Muscle layer of colon (tissue), 2 donors: ENCODE results near the gene DNAH9.

Source experiments
- H3K27ac ChIP-seq: one replicate; pipeline ENCODE4 v1.7.0; 2013; ENCODE audit warnings: low read depth, mild to moderate bottlenecking, low read length, moderate library complexity
- H3K27me3 ChIP-seq, 2 donors: one replicate each; pipeline ENCODE4 v1.7.0; 2013; ENCODE audit warnings: low read length in 2 of 2, mild to moderate bottlenecking in 2 of 2; ENCODE audit not compliant: insufficient read depth in 2 of 2, control insufficient read depth in 1 of 2
- H3K36me3 ChIP-seq: one replicate; pipeline ENCODE4 v1.7.0; 2013; ENCODE audit warnings: mild to moderate bottlenecking, low read length; ENCODE audit not compliant: insufficient read depth
- H3K4me1 ChIP-seq: one replicate; pipeline ENCODE4 v1.7.0; 2013; ENCODE audit warnings: mild to moderate bottlenecking, low read length; ENCODE audit not compliant: insufficient read depth
- H3K4me3 ChIP-seq, 2 donors: one replicate each; pipeline ENCODE4 v1.7.0; 2013; ENCODE audit warnings: low read length in 2 of 2, low read depth in 1 of 2, mild to moderate bottlenecking in 1 of 2, moderate library complexity in 1 of 2
- H3K9ac ChIP-seq: one replicate; pipeline ENCODE4 v1.7.0; 2013; ENCODE audit warnings: low read length
- H3K9me3 ChIP-seq: one replicate; pipeline ENCODE4 v1.7.0; 2013; ENCODE audit warnings: mild to moderate bottlenecking, low read length
- donor health status: abdominal sarcoma.
- donor health status: Adenocarcinoma of cecum.

The DNAH9 gene

DNA sequence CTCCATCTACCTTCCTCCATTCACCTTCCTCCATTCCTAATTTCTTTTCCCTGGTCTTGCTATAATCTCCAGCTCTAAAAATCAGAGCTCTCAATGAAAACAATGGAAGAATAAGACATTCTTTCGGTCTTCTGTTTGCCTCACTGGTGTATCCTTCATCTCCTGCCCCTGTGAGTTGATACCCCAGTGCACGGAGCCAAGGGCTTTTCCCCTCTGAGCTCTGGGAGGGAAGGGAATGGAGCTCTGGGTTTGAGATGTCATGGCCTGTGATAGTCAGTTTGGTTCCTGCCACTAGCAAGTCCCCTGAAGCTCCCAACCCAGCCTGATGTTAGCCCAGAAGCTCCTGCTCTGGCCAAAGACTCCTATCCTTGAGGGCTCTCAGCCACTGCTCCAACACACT, 36.6 kb upstream of the DNAH9 start:
- H3K27ac ChIP-seq, result no peak overlapping the region
- no peaks in the 10 kb centered on the region for H3K9me3 ChIP-seq
- H3K9ac ChIP-seq, result no peak overlapping the region
- H3K4me3 ChIP-seq, result no peak overlapping the region
- H3K4me1 ChIP-seq, result no peaks in the 10 kb centered on the region
- H3K27me3 ChIP-seq, result no peaks in the 10 kb centered on the region
- H3K36me3 ChIP-seq, result no peaks in the 10 kb centered on the region

DNA sequence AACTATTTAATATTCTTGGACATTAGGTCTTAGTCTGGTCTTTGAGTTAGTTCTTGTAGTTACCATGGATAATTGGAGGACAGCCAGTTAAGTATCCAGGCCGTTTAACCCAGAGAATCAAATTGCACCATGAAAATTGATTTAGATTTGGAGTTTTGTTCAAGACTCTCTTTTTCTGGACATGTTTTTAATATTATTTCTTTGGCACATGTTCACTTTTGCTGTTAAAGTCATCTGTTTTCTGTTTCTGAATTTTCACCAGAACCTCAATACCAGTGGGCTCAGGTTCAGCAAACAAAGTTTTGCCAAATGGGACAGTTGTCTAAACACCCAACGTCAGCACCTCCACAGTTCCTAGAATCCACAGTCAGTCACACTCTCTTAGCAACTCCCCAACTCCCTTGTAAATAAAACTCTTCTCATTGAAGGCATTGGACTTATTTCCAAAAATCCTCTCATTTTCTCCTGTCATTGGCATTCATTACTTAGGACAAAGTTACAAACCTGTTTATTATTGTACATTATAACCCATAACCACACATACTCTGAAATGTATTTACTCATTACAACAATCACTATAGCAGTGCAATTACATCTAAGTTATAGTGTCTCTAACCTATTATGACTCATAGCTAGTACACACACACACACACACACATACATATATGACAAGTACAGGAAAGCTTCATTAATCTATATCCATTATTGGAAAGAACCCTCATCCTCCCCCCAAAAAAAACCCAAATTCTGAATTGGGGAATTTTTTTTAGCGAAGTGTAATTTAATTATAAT, 33.5 kb upstream of the DNAH9 start:
- H3K9ac ChIP-seq, result no peak overlapping the region
- no peak overlapping the region for H3K4me3 ChIP-seq
- H3K36me3 ChIP-seq, result no peaks in the 10 kb centered on the region
- H3K4me1 ChIP-seq, result no peaks in the 10 kb centered on the region
- H3K27ac ChIP-seq, result no peak overlapping the region
- H3K27me3 ChIP-seq, result no peaks in the 10 kb centered on the region
- no peaks in the 10 kb centered on the region for H3K9me3 ChIP-seq

DNA sequence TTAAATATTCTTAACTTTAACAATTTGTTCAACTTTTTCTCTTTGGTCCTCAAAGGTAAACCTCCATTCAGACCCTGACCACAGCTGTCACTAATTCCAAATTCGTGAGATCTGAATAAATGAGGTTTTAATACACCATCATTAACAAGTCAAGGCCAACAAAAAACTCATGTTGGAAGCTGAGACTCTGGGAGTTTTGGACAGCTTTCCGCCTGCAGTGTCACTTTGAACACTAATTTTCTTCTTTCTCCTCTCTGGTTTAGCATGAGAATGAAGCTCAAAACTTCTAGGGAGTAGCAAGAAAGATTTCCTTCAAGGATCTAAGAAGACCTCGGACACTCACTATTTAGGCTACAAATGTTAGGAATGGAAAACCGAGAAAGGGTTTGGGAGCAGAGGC, 32.7 kb upstream of the DNAH9 start:
- no peaks in the 10 kb centered on the region for H3K27me3 ChIP-seq
- H3K4me3 ChIP-seq, result no peak overlapping the region
- H3K36me3 ChIP-seq, result no peaks in the 10 kb centered on the region
- H3K27ac ChIP-seq, result no peak overlapping the region
- no peak overlapping the region for H3K9ac ChIP-seq
- no peaks in the 10 kb centered on the region for H3K4me1 ChIP-seq
- no peaks in the 10 kb centered on the region for H3K9me3 ChIP-seq

DNA sequence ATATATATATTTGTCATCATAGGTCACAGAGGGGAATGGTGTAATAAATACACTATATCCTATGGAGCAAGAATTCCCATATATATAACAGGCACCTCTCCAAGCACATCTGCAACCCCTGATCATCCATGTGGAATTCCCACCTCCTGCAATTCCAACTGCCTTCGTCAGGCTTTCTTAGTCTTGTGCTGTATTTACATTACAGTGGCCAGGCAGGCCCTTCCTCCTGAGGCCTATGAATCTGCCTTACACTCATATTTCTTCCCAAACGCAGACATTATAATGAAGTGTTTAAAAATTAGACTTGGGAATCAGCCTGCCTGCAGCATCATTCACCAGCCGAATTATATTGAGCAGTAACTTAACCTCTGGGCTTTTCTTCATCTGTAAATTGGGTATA, 19.3 kb upstream of the DNAH9 start:
- no peak overlapping the region for H3K9ac ChIP-seq
- H3K27ac ChIP-seq, result no peak overlapping the region
- no peaks in the 10 kb centered on the region for H3K4me1 ChIP-seq
- H3K9me3 ChIP-seq, result no peaks in the 10 kb centered on the region
- H3K4me3 ChIP-seq, result no peak overlapping the region
- H3K27me3 ChIP-seq, result no peaks in the 10 kb centered on the region
- no peaks in the 10 kb centered on the region for H3K36me3 ChIP-seq

DNA sequence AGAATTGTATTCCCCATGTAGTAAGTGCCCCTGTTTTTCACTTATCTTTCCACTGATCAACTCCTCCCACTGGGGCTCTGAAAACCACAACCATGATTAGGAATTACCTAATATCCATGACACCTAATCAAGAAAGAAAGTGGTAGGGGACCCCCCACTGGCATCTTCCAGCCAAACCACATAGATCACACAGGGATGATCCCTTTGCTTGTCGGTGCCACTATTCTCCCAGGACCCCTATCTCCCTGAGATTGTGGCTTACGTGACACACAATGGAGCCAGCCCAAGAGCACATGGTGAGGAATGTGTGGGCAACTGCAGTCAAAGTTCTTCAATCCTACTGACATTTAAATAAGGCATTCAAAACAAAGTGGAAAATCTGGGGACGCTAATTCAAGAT, 17.6 kb upstream of the DNAH9 start:
- Histone ChIP-seq H3K36me3 (no peaks in the 10 kb centered on the region), H3K4me3 (no peak overlapping the region), H3K27ac (no peak overlapping the region), H3K27me3 (no peaks in the 10 kb centered on the region), H3K4me1 (no peaks in the 10 kb centered on the region), H3K9me3 (no peaks in the 10 kb centered on the region), H3K9ac (no peak overlapping the region)

DNA sequence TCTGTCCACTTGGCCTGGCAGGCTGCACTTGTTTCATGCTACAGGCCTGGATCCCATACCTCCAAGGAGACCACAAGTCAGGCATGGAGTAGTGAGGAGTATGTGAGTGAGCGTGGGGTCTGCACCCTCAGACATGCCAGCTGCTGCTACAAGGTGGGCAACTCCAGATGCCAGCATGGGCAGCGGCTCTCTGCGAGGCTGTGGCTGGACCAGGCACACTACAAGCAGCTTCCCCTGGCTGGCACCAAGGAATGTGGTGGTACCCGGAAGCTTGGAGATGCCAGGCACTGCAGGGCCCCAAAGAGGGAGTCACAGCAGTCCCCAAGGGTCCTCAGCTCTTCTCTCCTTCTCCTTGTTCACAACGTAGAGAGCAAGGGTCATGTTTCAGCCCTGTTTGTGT, 16.1 kb upstream of the DNAH9 start:
- Histone ChIP-seq H3K27me3 (no peaks in the 10 kb centered on the region), H3K9ac (no peak overlapping the region), H3K4me3 (no peak overlapping the region), H3K4me1 (no peaks in the 10 kb centered on the region), H3K27ac (no peak overlapping the region), H3K9me3 (no peaks in the 10 kb centered on the region), H3K36me3 (no peaks in the 10 kb centered on the region)

DNA sequence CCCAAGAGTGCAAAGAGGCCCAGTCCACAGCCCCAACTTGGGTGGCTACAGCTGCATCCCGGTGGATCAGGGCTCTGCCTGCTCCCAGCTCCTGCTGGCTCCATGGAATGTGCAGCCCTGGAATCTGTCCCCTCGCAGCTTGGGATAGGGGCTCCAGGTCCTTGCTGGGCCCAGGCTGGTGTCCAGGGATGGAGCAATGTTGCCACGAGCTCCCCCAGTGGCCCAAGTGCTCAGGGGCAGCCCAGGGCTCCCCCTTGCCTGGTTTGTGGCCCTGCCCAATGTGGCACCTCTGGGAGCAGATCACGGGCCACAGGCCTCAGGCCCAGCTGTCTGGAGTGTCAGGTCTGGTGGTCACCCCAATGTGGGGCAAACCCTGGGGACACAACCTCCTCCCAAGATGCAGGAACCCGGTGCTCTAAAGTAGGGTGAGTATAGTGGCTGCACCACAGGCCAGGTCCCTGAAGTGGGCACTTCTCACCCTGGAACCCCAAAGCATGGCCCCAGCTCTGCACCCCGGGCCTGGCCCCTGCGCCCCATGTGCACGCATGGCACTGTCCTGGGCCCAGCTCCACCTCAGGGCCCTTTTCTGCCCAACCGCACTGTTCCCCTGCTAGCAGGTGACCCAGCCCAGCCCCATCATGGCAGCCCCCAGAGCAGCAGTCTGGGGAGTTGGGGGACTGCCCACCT, 14.8 kb upstream of the DNAH9 start:
- Histone ChIP-seq H3K27me3 (no peaks in the 10 kb centered on the region), H3K9ac (no peak overlapping the region), H3K27ac (no peak overlapping the region), H3K4me3 (no peak overlapping the region), H3K36me3 (no peaks in the 10 kb centered on the region), H3K9me3 (no peaks in the 10 kb centered on the region), H3K4me1 (no peaks in the 10 kb centered on the region)

DNA sequence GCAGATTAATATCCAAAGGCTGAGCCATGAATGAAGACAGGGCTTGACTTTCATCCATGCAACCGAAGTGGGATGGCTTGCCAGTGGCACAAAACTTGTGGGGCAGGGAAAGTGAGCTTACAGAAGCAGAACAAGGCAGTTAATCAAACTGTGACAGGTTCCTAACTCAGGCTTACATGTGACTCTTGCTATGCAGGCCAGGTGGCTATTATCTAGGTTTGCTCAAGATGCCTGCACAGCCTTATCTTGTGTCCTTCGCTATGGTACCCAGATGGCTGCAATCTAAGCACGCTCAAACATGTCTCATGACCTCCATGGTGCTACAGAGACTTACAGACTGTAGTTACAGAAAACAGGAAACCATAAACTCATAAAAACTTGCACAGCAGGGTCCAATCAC, 8.6 kb upstream of the DNAH9 start:
- Histone ChIP-seq H3K9me3 (no peaks in the 10 kb centered on the region), H3K36me3 (no peaks in the 10 kb centered on the region), H3K4me3 (no peak overlapping the region)

DNA sequence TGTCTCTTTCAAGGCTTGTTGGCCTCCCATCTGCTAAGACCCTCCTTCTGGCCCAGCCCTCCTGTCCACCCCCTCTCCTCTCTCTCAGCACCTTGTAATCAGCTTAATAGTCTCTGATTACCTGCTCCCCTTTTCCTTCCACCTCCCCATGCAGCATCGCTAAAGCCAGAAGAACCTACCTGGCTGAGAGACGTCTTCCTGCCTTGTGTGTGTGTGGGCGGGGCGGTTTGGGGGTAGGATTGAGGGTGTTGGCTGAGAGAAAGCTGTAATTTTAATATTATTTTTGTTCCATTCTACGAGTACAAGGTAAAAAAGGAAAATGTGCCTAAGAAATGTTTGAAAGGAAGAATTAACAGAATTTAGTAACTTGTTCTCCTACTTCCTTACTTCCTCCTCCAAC, 3.4 kb downstream of the DNAH9 start:
- Histone ChIP-seq H3K36me3 (no peaks in the 10 kb centered on the region), H3K9me3 (no peaks in the 10 kb centered on the region), H3K4me1 (peaks cover 6% of the 10 kb centered on the region), H3K4me3 (no peak overlapping the region), H3K27ac (no peak overlapping the region), H3K27me3 (no peaks in the 10 kb centered on the region), H3K9ac (no peak overlapping the region)

More for the DNA sequence above, 8.6 kb upstream of the DNAH9 start:
- Histone ChIP-seq H3K27ac (no peak overlapping the region), H3K27me3 (no peaks in the 10 kb centered on the region), H3K9ac (no peak overlapping the region), H3K4me1 (no peaks in the 10 kb centered on the region)

DNA sequence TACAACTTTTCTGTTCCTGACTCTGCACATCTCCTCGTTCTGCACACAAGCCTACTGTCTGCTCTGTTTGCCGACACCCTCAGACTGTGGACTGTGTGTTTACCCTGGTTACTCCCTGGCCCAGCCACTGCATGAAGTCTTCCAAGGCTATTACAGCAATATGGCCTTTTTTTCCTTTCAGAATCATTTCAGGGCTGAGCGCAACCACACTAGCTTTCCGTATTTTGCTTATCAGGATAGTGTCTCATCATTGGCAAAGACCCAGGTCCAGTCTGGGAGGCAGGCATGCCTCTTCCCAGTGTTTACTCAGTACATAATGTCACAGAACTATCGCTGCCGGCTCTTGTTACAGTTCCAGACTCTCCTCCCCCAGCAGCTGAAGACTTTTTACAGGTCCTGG, 10.1 kb downstream of the DNAH9 start:
- H3K27ac ChIP-seq, result no peak overlapping the region
- peak overlapping the region in 1 of 2 donors; percentile 18 for H3K4me3 ChIP-seq
- H3K9ac ChIP-seq, result no peak overlapping the region

DNA sequence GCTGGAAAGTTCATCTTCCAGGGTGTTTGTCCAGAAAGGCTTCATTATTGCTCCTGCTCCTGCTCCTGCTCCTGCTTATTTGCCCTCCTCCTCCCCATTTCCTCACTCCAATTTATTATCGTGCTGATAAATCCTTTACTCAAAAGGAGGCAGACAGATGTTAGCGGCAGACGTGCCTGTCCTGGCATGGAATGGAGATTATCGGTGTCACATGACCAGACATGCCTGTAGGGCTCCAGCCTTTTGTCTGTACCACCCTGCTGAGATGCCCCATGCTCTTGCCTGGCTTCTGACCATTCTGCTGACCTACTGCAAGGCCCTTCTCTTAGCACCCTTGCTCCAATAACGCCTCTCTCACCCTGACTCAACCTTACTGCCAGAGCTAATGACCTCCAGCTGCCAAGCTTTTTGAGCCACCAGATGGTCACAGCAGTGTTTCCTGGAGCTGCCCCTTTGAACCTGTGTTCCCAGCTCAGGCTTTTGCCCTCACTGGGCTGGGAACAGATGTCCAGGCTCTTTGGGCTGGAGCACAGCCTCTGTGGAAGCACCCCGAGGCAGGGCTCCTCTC, 12.8 kb downstream of the DNAH9 start:
- Histone ChIP-seq H3K27ac (no peak overlapping the region), H3K9ac (no peak overlapping the region), H3K36me3 (no peaks in the 10 kb centered on the region), H3K4me1 (peaks cover 12% of the 10 kb centered on the region), H3K9me3 (no peaks in the 10 kb centered on the region), H3K4me3 (no peak overlapping the region), H3K27me3 (no peaks in the 10 kb centered on the region)

More for the DNA sequence above, 10.1 kb downstream of the DNAH9 start:
- H3K4me1 ChIP-seq, result peaks cover 12% of the 10 kb centered on the region
- H3K36me3 ChIP-seq, result no peaks in the 10 kb centered on the region
- no peaks in the 10 kb centered on the region for H3K9me3 ChIP-seq
- H3K27me3 ChIP-seq, result no peaks in the 10 kb centered on the region
